CD14-positive monocyte (primary cell): Measurements from ENCODE around the gene GPSM1. TPM values are rescaled to one million over a fixed set of nuclear protein-coding genes. Genes with fewer than 3 reads are reported as not detected.

Experiments
- DNase-seq, 3 donors: peaks; one replicate each; pipeline ENCODE4 v3.0.0-alpha.2; 2011 to 2022
- H2AFZ ChIP-seq: 2 replicates; pipeline ENCODE4 v1.6.0; 2012; ENCODE audit warnings: mild to moderate bottlenecking, low read depth, low read length, inconsistent platforms; ENCODE audit not compliant: insufficient read depth, poor library complexity, severe bottlenecking
- H3K27ac ChIP-seq, 2 donors: 1 replicate in 1 of 2; 2 replicates in 1 of 2; pipeline ENCODE4 v1.5.1; 2012 to 2013; ENCODE audit warnings: low read length in 2 of 2, control low read depth in 1 of 2, inconsistent platforms in 1 of 2, low read depth in 1 of 2, mild to moderate bottlenecking in 1 of 2
- H3K27me3 ChIP-seq, 2 donors: one replicate each; pipeline versions ENCODE4 v1.6.0 to v1.6.1; 2011 to 2013; ENCODE audit warnings: low read length in 2 of 2; ENCODE audit not compliant: control insufficient read depth in 2 of 2, insufficient read depth in 2 of 2
- H3K36me3 ChIP-seq, 2 donors: replicated peaks in 1 of 2; 1 replicate in 1 of 2; 2 replicates in 1 of 2; pipeline versions ENCODE4 v1.5.1 to v1.6.1; 2012 to 2013; ENCODE audit warnings: low read length in 2 of 2, control low read depth in 1 of 2, inconsistent platforms in 1 of 2, mild to moderate bottlenecking in 1 of 2; ENCODE audit not compliant: insufficient read depth in 2 of 2, control insufficient read depth in 1 of 2
- H3K4me1 ChIP-seq, 2 donors: 1 replicate in 1 of 2; 2 replicates in 1 of 2; pipeline versions ENCODE4 v1.5.1 to v1.6.1; 2012 to 2013; ENCODE audit warnings: low read length in 2 of 2, control low read depth in 1 of 2, inconsistent platforms in 1 of 2, mild to moderate bottlenecking in 1 of 2, moderate library complexity in 1 of 2; ENCODE audit not compliant: insufficient read depth in 2 of 2, control insufficient read depth in 1 of 2
- H3K4me2 ChIP-seq: replicated peaks from 2 replicates; pipeline ENCODE3; 2012; ENCODE audit warnings: low read length, moderate library complexity, mild to moderate bottlenecking; ENCODE audit not compliant: poor library complexity, severe bottlenecking; ENCODE audit errors: extremely low read depth
- H3K4me3 ChIP-seq, 3 experiments: fragments of 200-600 bp in 1 of 3; sonication (generic) in 1 of 3; replicated peaks in 1 of 3; 1 replicate in 2 of 3; 2 replicates in 1 of 3; pipeline ENCODE4 v1.5.1; 2011 to 2013; ENCODE audit warnings: low read length in 3 of 3, mild to moderate bottlenecking in 3 of 3, control low read depth in 2 of 3, low read depth in 2 of 3, inconsistent platforms in 1 of 3, moderate library complexity in 1 of 3
- H3K79me2 ChIP-seq: 2 replicates; pipeline ENCODE4 v1.6.0; 2012; ENCODE audit warnings: mild to moderate bottlenecking, control low read depth, inconsistent platforms, low read length, moderate library complexity; ENCODE audit not compliant: insufficient read depth
- H3K9ac ChIP-seq: 2 replicates; pipeline ENCODE4 v1.6.0; 2017; ENCODE audit warnings: low read length, mild to moderate bottlenecking; ENCODE audit not compliant: insufficient read depth, poor library complexity, severe bottlenecking
- H3K9me3 ChIP-seq, 2 donors: replicated peaks in 1 of 2; 1 replicate in 1 of 2; 2 replicates in 1 of 2; pipeline versions ENCODE4 v1.5.1 to v1.6.1; 2012 to 2013; ENCODE audit warnings: low read length in 2 of 2, control low read depth in 1 of 2; ENCODE audit not compliant: control insufficient read depth in 1 of 2, insufficient read depth in 1 of 2
- H4K20me1 ChIP-seq: 2 replicates; pipeline ENCODE4 v1.6.0; 2012; ENCODE audit warnings: mild to moderate bottlenecking, low read length, control low read depth, moderate library complexity; ENCODE audit not compliant: insufficient read depth
- H3K27ac Mint-ChIP-seq, 7 donors: one replicate each; pipeline ENCODE4 v1.8.0; 2020; ENCODE audit warnings: mild to moderate bottlenecking in 7 of 7, mixed read lengths in 7 of 7, moderate library complexity in 6 of 7, inconsistent platforms in 2 of 7
- H3K27me3 Mint-ChIP-seq, 3 donors: one replicate each; pipeline ENCODE4 v1.8.0; 2021 to 2022; ENCODE audit warnings: low read depth in 3 of 3, mild to moderate bottlenecking in 3 of 3, mixed read lengths in 3 of 3, moderate library complexity in 3 of 3, inconsistent platforms in 1 of 3
- H3K36me3 Mint-ChIP-seq, 2 donors: one replicate each; pipeline ENCODE4 v1.8.0; 2020; ENCODE audit warnings: mixed read lengths in 2 of 2, inconsistent platforms in 1 of 2, mild to moderate bottlenecking in 1 of 2
- H3K4me1 Mint-ChIP-seq: one replicate; pipeline ENCODE4 v1.8.0; 2020; ENCODE audit warnings: mild to moderate bottlenecking, mixed read lengths
- H3K4me3 Mint-ChIP-seq, 2 donors: one replicate each; pipeline ENCODE4 v1.8.0; 2020; ENCODE audit warnings: mild to moderate bottlenecking in 2 of 2, mixed read lengths in 2 of 2, moderate library complexity in 1 of 2
- H3K9me3 Mint-ChIP-seq, 7 donors: one replicate each; pipeline ENCODE4 v1.8.0; 2020 to 2022; ENCODE audit warnings: mixed read lengths in 7 of 7, mild to moderate bottlenecking in 6 of 7, moderate library complexity in 6 of 7, inconsistent platforms in 2 of 7
- WGBS: methylation state at CpG from one replicate; pipeline ENCODE4 v1.1.5; 2013; ENCODE audit warnings: missing lambda C conversion rate; ENCODE audit not compliant: insufficient coverage; 5-methylcytosine and 5-hydroxymethylcytosine counted together
- intact Hi-C, 2 donors: fragments of 100-400 bp; cut with micrococcal nuclease; formaldehyde crosslinking; loops; one replicate each; pipeline versions ENCODE4 v1.15.0 to v1.15.1; 2023
- polyA plus RNA-seq, 3 donors: library from polyadenylated mRNA; depleted of rRNA in 1 of 3; unstranded in 2 of 3; stranded (reverse) in 1 of 3; fragments of 300-500 nt in 2 of 3; fragments of >200 nt in 1 of 3; fragmentation: Illumina TruSeq in 2 of 3; gene quantifications; 1 replicate in 2 of 3; 2 replicates in 1 of 3; pipeline ENCODE4 v1.2.3, GENCODE V29; 2012 to 2021
- TF ChIP-seq, protein P1 (sequence below): fragments of 200-600 bp; IDR thresholded peaks from one replicate; pipeline ENCODE4 v1.8.0; 2022; ENCODE audit warnings: antibody characterized with exemption, mild to moderate bottlenecking

Gene GPSM1
- polyA plus RNA-seq, 3 donors, result 0.67 to 3.1 (median 0.73) TPM

GRCh38 chr9:136292026-136292538 is 35.3 kb upstream of the GPSM1 start:
- Mint-ChIP-seq H3K36me3 (no peaks in the 10 kb centered on the region), H3K9me3 (peaks cover 0 to 1% (median 0%) of the 10 kb centered on the region in 7 donors), H3K4me1 (no peaks in the 10 kb centered on the region), H3K27me3 (peaks cover 0 to 1% (median 0%) of the 10 kb centered on the region in 3 donors), H3K4me3 (no peak overlapping the region), H3K27ac (no peak overlapping the region)
- DNase-seq, result no peak
- Histone ChIP-seq H3K36me3 (no peaks in the 10 kb centered on the region), H3K4me1 (no peaks in the 10 kb centered on the region), H3K27ac (no peak overlapping the region), H4K20me1 (no peaks in the 10 kb centered on the region), H3K9me3 (peaks cover 0 to 6% of the 10 kb centered on the region in 2 donors), H3K4me3 (no peak overlapping the region), H2AFZ (no peak overlapping the region), H3K79me2 (no peaks in the 10 kb centered on the region), H3K4me2 (no peak overlapping the region), H3K9ac (no peak overlapping the region), H3K27me3 (no peaks in the 10 kb centered on the region)
- intact Hi-C loops, result no loop called here
- WGBS, result 97% methylated on average over 14 of the region's 19 CpGs
- TF ChIP-seq, protein P1, sequence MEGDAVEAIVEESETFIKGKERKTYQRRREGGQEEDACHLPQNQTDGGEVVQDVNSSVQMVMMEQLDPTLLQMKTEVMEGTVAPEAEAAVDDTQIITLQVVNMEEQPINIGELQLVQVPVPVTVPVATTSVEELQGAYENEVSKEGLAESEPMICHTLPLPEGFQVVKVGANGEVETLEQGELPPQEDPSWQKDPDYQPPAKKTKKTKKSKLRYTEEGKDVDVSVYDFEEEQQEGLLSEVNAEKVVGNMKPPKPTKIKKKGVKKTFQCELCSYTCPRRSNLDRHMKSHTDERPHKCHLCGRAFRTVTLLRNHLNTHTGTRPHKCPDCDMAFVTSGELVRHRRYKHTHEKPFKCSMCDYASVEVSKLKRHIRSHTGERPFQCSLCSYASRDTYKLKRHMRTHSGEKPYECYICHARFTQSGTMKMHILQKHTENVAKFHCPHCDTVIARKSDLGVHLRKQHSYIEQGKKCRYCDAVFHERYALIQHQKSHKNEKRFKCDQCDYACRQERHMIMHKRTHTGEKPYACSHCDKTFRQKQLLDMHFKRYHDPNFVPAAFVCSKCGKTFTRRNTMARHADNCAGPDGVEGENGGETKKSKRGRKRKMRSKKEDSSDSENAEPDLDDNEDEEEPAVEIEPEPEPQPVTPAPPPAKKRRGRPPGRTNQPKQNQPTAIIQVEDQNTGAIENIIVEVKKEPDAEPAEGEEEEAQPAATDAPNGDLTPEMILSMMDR, result no peak

GRCh38 chr9:136292591-136293448 is 34.5 kb upstream of the GPSM1 start:
- no peaks in the 10 kb centered on the region for H3K4me1 Mint-ChIP-seq
- DNase-seq, result no peak
- H4K20me1 ChIP-seq, result no peaks in the 10 kb centered on the region
- 93% methylated on average over 34 of the region's 34 CpGs for WGBS
- no peak overlapping the region for H3K4me3 Mint-ChIP-seq
- no peak overlapping the region for H3K27ac Mint-ChIP-seq
- H3K79me2 ChIP-seq, result no peaks in the 10 kb centered on the region
- H3K36me3 ChIP-seq, result no peaks in the 10 kb centered on the region
- peaks cover 0 to 6% of the 10 kb centered on the region in 2 donors for H3K9me3 ChIP-seq
- H3K9ac ChIP-seq, result no peak overlapping the region
- H3K4me2 ChIP-seq, result no peak overlapping the region
- H3K27me3 Mint-ChIP-seq, result peaks cover 0 to 1% (median 0%) of the 10 kb centered on the region in 3 donors
- peaks cover 0 to 1% (median 0%) of the 10 kb centered on the region in 7 donors for H3K9me3 Mint-ChIP-seq
- no peaks in the 10 kb centered on the region for H3K36me3 Mint-ChIP-seq
- H3K4me3 ChIP-seq, result no peak overlapping the region
- TF ChIP-seq, protein P1, result no peak
- no peak overlapping the region for H2AFZ ChIP-seq
- no peak overlapping the region for H3K27ac ChIP-seq
- intact Hi-C loops, result no loop called here
- no peaks in the 10 kb centered on the region for H3K4me1 ChIP-seq
- no peaks in the 10 kb centered on the region for H3K27me3 ChIP-seq
